Kidney epithelial cell (primary cell): ENCODE data around the gene PIWIL4. TPM values are rescaled to one million over a fixed set of nuclear protein-coding genes. Genes with fewer than 3 reads are reported as not detected.
"Not testable (repeated sequence)": the region's sequence is repeated elsewhere in the genome, so short reads cannot be mapped to it uniquely, and the experiment has no call there.

ENCODE experiments used
- DNase-seq: peaks from one replicate; pipeline ENCODE4 v3.0.0-alpha.2; 2010; ENCODE audit warnings: low read depth
- H3K27me3 ChIP-seq: 2 replicates; pipeline ENCODE4 v1.6.0; 2011; ENCODE audit warnings: low read length; ENCODE audit not compliant: control insufficient read depth, insufficient read depth
- H3K36me3 ChIP-seq: 2 replicates; pipeline ENCODE4 v1.5.1; 2011; ENCODE audit warnings: low read length; ENCODE audit not compliant: control insufficient read depth, insufficient read depth
- H3K4me3 ChIP-seq: 2 replicates; pipeline ENCODE4 v1.5.1; 2011; ENCODE audit warnings: low read depth, mild to moderate bottlenecking, control low read depth, low read length
- CTCF ChIP-seq: IDR thresholded peaks from 2 replicates; pipeline ENCODE4 v1.5.1; 2011; ENCODE audit warnings: mild to moderate bottlenecking, moderate library complexity, low read length, control low read depth, inconsistent platforms; ENCODE audit not compliant: insufficient read depth, poor library complexity, severe bottlenecking
- total RNA-seq: library from RNA; depleted of rRNA; stranded (reverse); fragments of >200 nt; gene quantifications from 2 replicates; pipeline ENCODE4 v1.2.3, GENCODE V29; 2015

PIWIL4 gene
- total RNA-seq, 1 donor from 2014 or later = 3.7 TPM

GRCh38 chr11:94568717-94569116, 1.5 kb downstream of the PIWIL4 start:
- Histone ChIP-seq H3K4me3 (no peak overlapping the region), H3K36me3 (no peaks in the 10 kb centered on the region), H3K27me3 (no peaks in the 10 kb centered on the region)
- TF ChIP-seq CTCF = no peak
- DNase-seq = no peak

- H3K27me3 ChIP-seq, H3K4me3 ChIP-seq, DNase-seq: not testable (repeated sequence)
Observed at GRCh38 chr11:94572975-94573374, 5.8 kb downstream of the PIWIL4 start.

GRCh38 chr11:94574193-94574961, 7.2 kb downstream of the PIWIL4 start:
- H3K4me3 ChIP-seq = no peak overlapping the region
- no peaks in the 10 kb centered on the region for H3K27me3 ChIP-seq
- no peaks in the 10 kb centered on the region for H3K36me3 ChIP-seq
- DNase-seq = no peak
- TF ChIP-seq CTCF = no peak

More at GRCh38 chr11:94572975-94573374, 5.8 kb downstream of the PIWIL4 start:
- not testable (repeated sequence) for H3K36me3 ChIP-seq

GRCh38 chr11:94576306-94576705, 9.1 kb downstream of the PIWIL4 start:
- no peak overlapping the region for H3K4me3 ChIP-seq
- no peak for TF ChIP-seq CTCF
- no peaks in the 10 kb centered on the region for H3K36me3 ChIP-seq
- DNase-seq = no peak
- no peaks in the 10 kb centered on the region for H3K27me3 ChIP-seq

- no peaks in the 10 kb centered on the region for H3K27me3 ChIP-seq
- H3K36me3 ChIP-seq = no peaks in the 10 kb centered on the region
- H3K4me3 ChIP-seq = no peak overlapping the region
- no peak for TF ChIP-seq CTCF
- DNase-seq = no peak
Observed at GRCh38 chr11:94577841-94578240, 10.7 kb downstream of the PIWIL4 start.

GRCh38 chr11:94581926-94582325, 14.8 kb downstream of the PIWIL4 start:
- H3K27me3 ChIP-seq = no peaks in the 10 kb centered on the region
- H3K36me3 ChIP-seq = no peaks in the 10 kb centered on the region
- TF ChIP-seq CTCF = no peak
- no peak for DNase-seq
- H3K4me3 ChIP-seq = no peak overlapping the region
